GM10248 (cell line): ENCODE data around the gene FBXL14.

Source experiments
- CTCF ChIA-PET: fragments of 300-600 bp; sonication (Branson Sonifier 250); formaldehyde crosslinking; extraction: SDS; loops from one replicate; lab custom pipeline; 2021; ENCODE audit warnings: antibody characterized with exemption; lab: Yijun Ruan, JAX
- POLR2A ChIA-PET: fragments of 350-650 bp; sonication (Branson Sonifier 250); formaldehyde crosslinking; extraction: SDS; loops from one replicate; lab custom pipeline; 2020; ENCODE audit warnings: antibody characterized with exemption; lab: Yijun Ruan, JAX
- DNase-seq: peaks from one replicate; pipeline ENCODE4 v3.0.0; 2012; ENCODE audit errors: extremely low spot score
- TF ChIP-seq, protein P1 (sequence below): IDR thresholded peaks from 2 replicates; pipeline ENCODE4 v1.5.1; 2012; ENCODE audit warnings: mild to moderate bottlenecking, low read depth; ENCODE audit errors: extremely low read depth, missing control alignments, control extremely low read depth

FBXL14 gene

DNA sequence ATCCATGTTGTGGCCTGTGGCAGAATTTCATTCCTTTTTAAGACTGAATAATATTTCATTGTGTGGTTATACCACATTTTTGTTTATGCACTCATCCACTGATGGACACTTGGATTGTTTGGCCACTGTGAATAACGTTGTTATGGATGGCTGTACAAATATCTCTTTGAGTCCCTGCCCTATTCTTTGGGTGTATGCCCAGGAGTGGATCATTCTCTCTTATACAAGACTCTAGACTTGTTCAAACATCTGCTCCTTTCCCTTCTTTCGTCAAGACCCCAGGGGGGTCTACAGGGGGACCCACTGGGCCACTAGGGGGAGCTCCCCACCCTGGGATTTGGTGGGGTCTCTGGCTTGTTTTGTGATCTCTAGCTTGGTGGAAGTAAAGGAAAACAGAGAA lies 77.4 kb downstream of the FBXL14 start:
- TF ChIP-seq, protein P1, sequence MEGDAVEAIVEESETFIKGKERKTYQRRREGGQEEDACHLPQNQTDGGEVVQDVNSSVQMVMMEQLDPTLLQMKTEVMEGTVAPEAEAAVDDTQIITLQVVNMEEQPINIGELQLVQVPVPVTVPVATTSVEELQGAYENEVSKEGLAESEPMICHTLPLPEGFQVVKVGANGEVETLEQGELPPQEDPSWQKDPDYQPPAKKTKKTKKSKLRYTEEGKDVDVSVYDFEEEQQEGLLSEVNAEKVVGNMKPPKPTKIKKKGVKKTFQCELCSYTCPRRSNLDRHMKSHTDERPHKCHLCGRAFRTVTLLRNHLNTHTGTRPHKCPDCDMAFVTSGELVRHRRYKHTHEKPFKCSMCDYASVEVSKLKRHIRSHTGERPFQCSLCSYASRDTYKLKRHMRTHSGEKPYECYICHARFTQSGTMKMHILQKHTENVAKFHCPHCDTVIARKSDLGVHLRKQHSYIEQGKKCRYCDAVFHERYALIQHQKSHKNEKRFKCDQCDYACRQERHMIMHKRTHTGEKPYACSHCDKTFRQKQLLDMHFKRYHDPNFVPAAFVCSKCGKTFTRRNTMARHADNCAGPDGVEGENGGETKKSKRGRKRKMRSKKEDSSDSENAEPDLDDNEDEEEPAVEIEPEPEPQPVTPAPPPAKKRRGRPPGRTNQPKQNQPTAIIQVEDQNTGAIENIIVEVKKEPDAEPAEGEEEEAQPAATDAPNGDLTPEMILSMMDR: peak; percentile 60
- no peak for DNase-seq
- ChIA-PET CTCF (interaction anchor here (0.6 to 2.3 kb wide), 15 partner anchors 9 to 399 kb away, joined by 3 to 8 read pairs (median 4); no protein-coding TSS in a partner anchor), POLR2A (no interaction called here)
